H1 (cell line): ENCODE measurements around the gene METTL8. TPM values are rescaled to one million over a fixed set of nuclear protein-coding genes. Genes with fewer than 3 reads are reported as not detected.

Source experiments
- CTCF ChIA-PET: fragments of 300-600 bp; sonication (Branson Sonifier 250); formaldehyde crosslinking; loops from one replicate; lab custom pipeline; 2021; ENCODE audit not compliant: partially characterized antibody; lab: Charles Lee
- POLR2A ChIA-PET: fragments of 300-600 bp; sonication (Branson Sonifier 250); formaldehyde crosslinking; loops from one replicate; lab custom pipeline; 2021; ENCODE audit warnings: inconsistent platforms; ENCODE audit not compliant: partially characterized antibody; lab: Charles Lee
- DNase-seq, 2 experiments: peaks; one replicate each; pipeline versions ENCODE4 v3.0.0 to v3.0.0-alpha.2; 2010 to 2022; ENCODE audit warnings: low spot score in 2 of 2, low read depth in 1 of 2, mixed read lengths in 1 of 2
- FAIRE-seq: peaks from 2 replicates; lab custom pipeline; 2011; peaks lifted over from hg19 to GRCh38; lab: Jason Lieb, UNC
- H2AFZ ChIP-seq: 2 replicates; pipeline ENCODE4 v1.8.1; 2012; ENCODE audit warnings: low read length, inconsistent platforms
- H2AK5ac ChIP-seq: 2 replicates; pipeline ENCODE4 v1.6.1; 2013; ENCODE audit warnings: low read depth, low read length
- H2BK120ac ChIP-seq: replicated peaks from 2 replicates; pipeline ENCODE3; 2013; ENCODE audit warnings: low read depth, low read length, inconsistent platforms
- H2BK12ac ChIP-seq: 2 replicates; pipeline ENCODE4 v1.6.1; 2013; ENCODE audit warnings: low read depth, low read length
- H2BK15ac ChIP-seq: 2 replicates; pipeline ENCODE4 v1.6.1; 2013; ENCODE audit warnings: low read length
- H2BK20ac ChIP-seq: 2 replicates; pipeline ENCODE4 v1.6.1; 2013; ENCODE audit warnings: low read length
- H2BK5ac ChIP-seq: 2 replicates; pipeline ENCODE4 v1.6.1; 2013; ENCODE audit warnings: low read depth, low read length
- H3K14ac ChIP-seq: 2 replicates; pipeline ENCODE4 v1.6.1; 2013; ENCODE audit warnings: inconsistent platforms; ENCODE audit not compliant: insufficient read length
- H3K18ac ChIP-seq: 2 replicates; pipeline ENCODE4 v1.6.1; 2013; ENCODE audit warnings: low read length; ENCODE audit errors: extremely low read depth
- H3K23ac ChIP-seq: 2 replicates; pipeline ENCODE4 v1.6.1; 2013; ENCODE audit warnings: inconsistent platforms; ENCODE audit not compliant: insufficient read length
- H3K23me2 ChIP-seq: 2 replicates; pipeline ENCODE4 v1.6.1; 2013; ENCODE audit warnings: low read depth, low read length
- H3K27ac ChIP-seq: 2 replicates; pipeline ENCODE4 v1.6.1; 2011; ENCODE audit warnings: low read depth, low read length, inconsistent platforms
- H3K27me3 ChIP-seq, 4 experiments: replicated peaks in 1 of 4; 1 replicate in 1 of 4; 2 replicates in 3 of 4; pipeline versions ENCODE4 v1.6.1 to v1.8.1; 2011 to 2013; ENCODE audit warnings: low read length in 3 of 4, mild to moderate bottlenecking in 3 of 4, inconsistent platforms in 2 of 4, mixed read lengths in 2 of 4, moderate library complexity in 1 of 4; ENCODE audit not compliant: control insufficient read depth in 3 of 4, insufficient read depth in 3 of 4; ENCODE audit errors: extremely low read depth in 1 of 4
- H3K36me3 ChIP-seq, 4 experiments: 2 replicates each; pipeline versions ENCODE4 v1.6.1 to v1.8.1; 2011 to 2013; ENCODE audit warnings: mild to moderate bottlenecking in 4 of 4, low read length in 3 of 4, moderate library complexity in 2 of 4, control low read depth in 1 of 4, inconsistent platforms in 1 of 4; ENCODE audit not compliant: insufficient read depth in 4 of 4, control insufficient read depth in 2 of 4
- H3K4ac ChIP-seq: replicated peaks from 2 replicates; pipeline ENCODE3; 2013; ENCODE audit warnings: low read length, low read depth, mixed read lengths, inconsistent platforms; ENCODE audit not compliant: insufficient read length
- H3K4me1 ChIP-seq, 4 experiments: replicated peaks in 1 of 4; 1 replicate in 1 of 4; 2 replicates in 3 of 4; pipeline versions ENCODE4 v1.6.1 to v1.8.1; 2011 to 2013; ENCODE audit warnings: low read length in 3 of 4, inconsistent platforms in 2 of 4, mixed read lengths in 1 of 4; ENCODE audit not compliant: insufficient read depth in 4 of 4, control insufficient read depth in 3 of 4
- H3K4me2 ChIP-seq, 2 experiments: 2 replicates each; pipeline versions ENCODE4 v1.6.1 to v1.8.1; 2011 to 2013; ENCODE audit warnings: low read depth in 2 of 2, low read length in 2 of 2, control low read depth in 1 of 2, inconsistent platforms in 1 of 2, mild to moderate bottlenecking in 1 of 2; ENCODE audit not compliant: insufficient read depth in 1 of 2
- H3K4me3 ChIP-seq, 4 experiments: fragments of 200-600, 300-600 bp in 1 of 4; sonication (generic), shearing (Covaris generic), sonication (Bioruptor Twin) in 1 of 4; 2 replicates each; pipeline versions ENCODE4 v1.5.1 to v1.8.1; 2011 to 2016; ENCODE audit warnings: low read length in 4 of 4, low read depth in 3 of 4, control low read depth in 2 of 4, inconsistent platforms in 2 of 4, mild to moderate bottlenecking in 2 of 4, mixed read lengths in 1 of 4, moderate library complexity in 1 of 4; ENCODE audit not compliant: insufficient read depth in 2 of 4; ENCODE audit errors: extremely low read depth in 1 of 4
- H3K56ac ChIP-seq: replicated peaks from 2 replicates; pipeline ENCODE3; 2013; ENCODE audit warnings: low read depth, mild to moderate bottlenecking, mixed read lengths, low read length, inconsistent platforms; ENCODE audit not compliant: insufficient read length
- H3K79me1 ChIP-seq: 2 replicates; pipeline ENCODE4 v1.6.1; 2013; ENCODE audit warnings: low read depth, low read length, control low read depth
- H3K79me2 ChIP-seq, 2 experiments: 2 replicates each; pipeline versions ENCODE4 v1.6.1 to v1.8.1; 2012 to 2013; ENCODE audit warnings: low read length in 2 of 2, mild to moderate bottlenecking in 2 of 2, inconsistent platforms in 1 of 2; ENCODE audit not compliant: insufficient read depth in 2 of 2, control insufficient read depth in 1 of 2
- H3K9ac ChIP-seq, 4 experiments: replicated peaks in 1 of 4; 1 replicate in 1 of 4; 2 replicates in 3 of 4; pipeline versions ENCODE4 v1.6.1 to v1.8.1; 2011 to 2013; ENCODE audit warnings: low read depth in 3 of 4, low read length in 3 of 4, control low read depth in 2 of 4, mild to moderate bottlenecking in 2 of 4, moderate library complexity in 2 of 4, inconsistent platforms in 1 of 4; ENCODE audit errors: extremely low read depth in 1 of 4
- H3K9me3 ChIP-seq, 2 experiments: 2 replicates each; pipeline versions ENCODE4 v1.6.1 to v1.8.1; 2012 to 2013; ENCODE audit warnings: mild to moderate bottlenecking in 2 of 2, moderate library complexity in 2 of 2, control low read depth in 1 of 2, inconsistent platforms in 1 of 2, low read depth in 1 of 2, low read length in 1 of 2, mixed read lengths in 1 of 2; ENCODE audit not compliant: insufficient read depth in 2 of 2
- H4K20me1 ChIP-seq, 2 experiments: replicated peaks in 1 of 2; 2 replicates each; pipeline versions ENCODE3 to v1.8.1; 2011 to 2013; ENCODE audit warnings: inconsistent platforms in 2 of 2, low read length in 2 of 2, mild to moderate bottlenecking in 1 of 2; ENCODE audit not compliant: insufficient read depth in 2 of 2, control insufficient read depth in 1 of 2
- H4K5ac ChIP-seq: 2 replicates; pipeline ENCODE4 v1.6.1; 2013; ENCODE audit warnings: low read length, low read depth, mixed read lengths, inconsistent platforms; ENCODE audit not compliant: insufficient read length
- H4K8ac ChIP-seq: 2 replicates; pipeline ENCODE4 v1.8.0; 2013; ENCODE audit warnings: mild to moderate bottlenecking, moderate library complexity, low read length, inconsistent platforms; ENCODE audit not compliant: insufficient read depth; ENCODE audit errors: extremely low read depth
- H4K91ac ChIP-seq: replicated peaks from 2 replicates; pipeline ENCODE3; 2013; ENCODE audit warnings: low read length, mixed read lengths, inconsistent platforms; ENCODE audit not compliant: insufficient read length
- ASH2L ChIP-seq: fragments of 200-600, 300-600 bp; sonication (generic); IDR thresholded peaks from one replicate; pipeline ENCODE4 v1.7.1; 2017; ENCODE audit warnings: low read length
- ATF2 ChIP-seq: IDR thresholded peaks from 2 replicates; pipeline ENCODE4 v1.6.1; 2012; ENCODE audit warnings: low read length, inconsistent platforms
- BACH1 ChIP-seq: IDR thresholded peaks from 2 replicates; pipeline ENCODE4 v1.6.1; 2012; ENCODE audit warnings: low read length, improper control_type of control experiment
- CTBP2 ChIP-seq: IDR thresholded peaks from 2 replicates; pipeline ENCODE4 v1.7.0; 2011; ENCODE audit warnings: borderline replicate concordance, mild to moderate bottlenecking, moderate library complexity, mixed read lengths, low read length; ENCODE audit not compliant: insufficient read depth, insufficient read length
- HDAC2 ChIP-seq, 2 experiments: fragments of 300-600 bp in 1 of 2; sonication (generic) in 1 of 2; IDR thresholded peaks; 2 replicates each; pipeline ENCODE4 v1.6.1; 2011 to 2012; ENCODE audit warnings: low read depth in 2 of 2, low read length in 2 of 2, mild to moderate bottlenecking in 2 of 2, moderate library complexity in 2 of 2, borderline replicate concordance in 1 of 2, inconsistent platforms in 1 of 2
- HDAC6 ChIP-seq: IDR thresholded peaks from one replicate; pipeline ENCODE4 v1.7.1; 2012; ENCODE audit warnings: low read depth, mild to moderate bottlenecking, inconsistent platforms, low read length, moderate library complexity
- SIN3A ChIP-seq, 2 experiments: IDR thresholded peaks in 1 of 2; conservative IDR thresholded peaks in 1 of 2; 2 replicates each; pipeline ENCODE4 v1.6.1; 2011 to 2012; ENCODE audit warnings: low read length in 2 of 2, improper control_type of control experiment in 1 of 2, low read depth in 1 of 2, mild to moderate bottlenecking in 1 of 2
- SIX5 ChIP-seq: IDR thresholded peaks from 2 replicates; pipeline ENCODE4 v1.6.1; 2011; ENCODE audit warnings: mild to moderate bottlenecking, low read depth, low read length
- TBP ChIP-seq: IDR thresholded peaks from 2 replicates; pipeline ENCODE4 v1.6.1; 2011; ENCODE audit warnings: low read depth, low read length, improper control_type of control experiment
- ZNF274 ChIP-seq: IDR thresholded peaks from 2 replicates; pipeline ENCODE4 v1.7.0; 2012; ENCODE audit warnings: low read length, borderline replicate concordance; ENCODE audit errors: extremely low read depth
- WGBS, 2 experiments: shearing (Covaris generic) in 1 of 2; methylation state at CpG; one replicate each; pipeline versions ENCODE4 v1.1.6 to v1.1.7; 2013 to 2015; ENCODE audit warnings: low lambda C conversion rate in 2 of 2, mixed read lengths in 2 of 2, inconsistent platforms in 1 of 2, low coverage in 1 of 2, missing lambda C conversion rate in 1 of 2; ENCODE audit not compliant: insufficient replicate concordance in 2 of 2, insufficient coverage in 1 of 2, insufficient read length in 1 of 2; ENCODE audit errors: extremely low coverage in 1 of 2, missing lambda C conversion rate in 1 of 2; 5-methylcytosine and 5-hydroxymethylcytosine counted together
- polyA plus RNA-seq, 7 experiments: library from polyadenylated mRNA; depleted of rRNA in 3 of 7; stranded (reverse) in 5 of 7; unstranded in 2 of 7; fragments of >200 nt in 5 of 7; fragments of 200-250 nt in 2 of 7; gene quantifications; 1 replicate in 5 of 7; 2 replicates in 1 of 7; 4 replicates in 1 of 7; pipeline versions ENCODE4 v1.2.1 to v1.2.3, GENCODE V29; 2011 to 2013; ENCODE audit warnings: missing spikeins in 2 of 7, mixed read lengths in 2 of 7
- total RNA-seq: library from RNA; stranded (reverse); fragmentation: NEBNext Ultra II Directional; extraction: Animal tissue kit (Norgen Biotek cat#: 25700); gene quantifications from 2 replicates; pipeline ENCODE4 v1.2.1, GENCODE V29; 2021

The METTL8 gene
- total and polyA plus RNA-seq, 2 of the 8 experiments (the other 6 are each of a cell fraction or from before 2014, with no cell fraction given): 17.6 to 79.7 TPM

GRCh38 chr2:171318463-171318934 is 115.3 kb downstream of the METTL8 start:
- Histone ChIP-seq H3K79me2 (no peaks in the 10 kb centered on the region), H2BK12ac (peak overlapping the region; percentile 13), H2BK20ac (peak overlapping the region; percentile 51; the same call in 1 of the 2 replicates), H2AK5ac (peak overlapping the region; percentile 9; the same call in 1 of the 2 replicates), H3K4ac (peak overlapping the region; percentile 92), H3K56ac (peak overlapping the region; percentile 71), H4K5ac (peak overlapping the region; percentile 14), H3K9me3 (peaks cover 0 to 3% of the 10 kb centered on the region in 2 experiments; a peak in 2 of 4 replicates), H3K23ac (no peak overlapping the region), H3K4me2 (peak overlapping the region; percentile 59 to 67), H3K23me2 (no peaks in the 10 kb centered on the region), H3K4me3 (peak overlapping the region in 1 of 4 experiments; percentile 35; a peak in 3 of 8 replicates), H2AFZ (no peak overlapping the region), H3K36me3 (peaks cover 0 to 6% (median 1%) of the 10 kb centered on the region in 4 experiments; a peak in 3 of 8 replicates), H3K9ac (peak overlapping the region in 2 of 4 experiments; percentile 4 to 40; a peak in 2 of 7 replicates), H4K20me1 (no peaks in the 10 kb centered on the region), H3K4me1 (peaks cover 22 to 51% (median 41%) of the 10 kb centered on the region in 4 experiments), H2BK120ac (peak overlapping the region; percentile 60), H3K27me3 (no peaks in the 10 kb centered on the region), H2BK15ac (no peak overlapping the region), H4K91ac (peak overlapping the region; percentile 35), H4K8ac (no peak overlapping the region), H3K14ac (no peak overlapping the region), H3K79me1 (no peaks in the 10 kb centered on the region), H3K27ac (peak overlapping the region; percentile 74), H2BK5ac (peak overlapping the region; percentile 86), H3K18ac (peak overlapping the region; percentile 79)
- no peak for FAIRE-seq
- DNase-seq: peak in 1 of 2 experiments; percentile 51
- ChIA-PET POLR2A (interaction anchor here (0.5 to 6.1 kb wide), 11 partner anchors 9 to 573 kb away, joined by 3 to 42 read pairs (median 4); partner anchors contain the start of genes DCAF17 and METTL8), CTCF (interaction anchor here (0.7 to 2.2 kb wide), 6 partner anchors 24 to 231 kb away, joined by 3 to 10 read pairs (median 3); partner anchors contain the start of genes DCAF17 and METTL8)
- whole genome bisulfite sequencing, 2 experiments: 6% methylated on average over 6 of the region's 6 CpGs; no CpG with 5 or more reads in 1 of the 2 experiments
- TF ChIP-seq ASH2L (peak; percentile 57), ZNF274 (no peak), ATF2 (no peak), BACH1 (peak; percentile 74), SIX5 (no peak), TBP (peak; percentile 37; the same call in 1 of the 2 replicates), HDAC6 (no peak), CTBP2 (no peak), SIN3A (conservative IDR thresholded peaks at IDR 0.05 in 1 of 2, IDR thresholded peaks at IDR 0.05 in 1 of 2; ENCODE audit: low read depth in 1 of 2, low read length in 2 of 2) (0 out of 4 replicates have a peak, but pooled peaks of 1 of the 2 experiments have one; percentile 54), HDAC2 (IDR thresholded peaks at IDR 0.05; ENCODE audit: borderline replicate concordance in 1 of 2, low read depth in 2 of 2, low read length in 2 of 2) (no peak)
